Chondrocyte (in vitro differentiated cells): ENCODE data around the gene CBR1. TPM values are rescaled to one million over a fixed set of nuclear protein-coding genes. Genes with fewer than 3 reads are reported as not detected.

ENCODE experiments used
- DNase-seq: peaks from one replicate; pipeline ENCODE4 v3.0.0; 2021; ENCODE audit warnings: mixed read lengths, low spot score
- H3K27ac Mint-ChIP-seq: one replicate; pipeline ENCODE4 v1.8.0; 2021; ENCODE audit warnings: mild to moderate bottlenecking, moderate library complexity, mixed read lengths; ENCODE audit not compliant: unreplicated experiment
- H3K27me3 Mint-ChIP-seq: 2 replicates; pipeline ENCODE4 v1.8.0; 2021; ENCODE audit warnings: low read depth, mixed read lengths
- H3K36me3 Mint-ChIP-seq: 2 replicates; pipeline ENCODE4 v1.8.0; 2021; ENCODE audit warnings: low read depth, mixed read lengths
- H3K4me1 Mint-ChIP-seq: 2 replicates; pipeline ENCODE4 v1.8.0; 2021; ENCODE audit warnings: low read depth, mild to moderate bottlenecking, mixed read lengths
- H3K4me3 Mint-ChIP-seq: one replicate; pipeline ENCODE4 v1.8.0; 2021; ENCODE audit warnings: mild to moderate bottlenecking, moderate library complexity, mixed read lengths; ENCODE audit not compliant: unreplicated experiment
- H3K9me3 Mint-ChIP-seq: 2 replicates; pipeline ENCODE4 v1.8.0; 2021; ENCODE audit warnings: low read depth, mixed read lengths
- CTCF ChIP-seq: fragments of 200-600 bp; sonication (generic); IDR thresholded peaks from 2 replicates; pipeline ENCODE4 v1.5.0; 2021; ENCODE audit warnings: antibody characterized with exemption, mild to moderate bottlenecking, moderate library complexity
- total RNA-seq: library from RNA; stranded (reverse); gene quantifications from 3 replicates; pipeline ENCODE4 v1.2.1, GENCODE V29; 2021

Gene CBR1
- total RNA-seq, 1 donor from 2014 or later, result 17.6 TPM

GRCh38 chr21:36100971-36101641 lies 31.3 kb downstream of the CBR1 start:
- Mint-ChIP-seq H3K36me3 (no peaks in the 10 kb centered on the region), H3K27me3 (peaks cover 32% of the 10 kb centered on the region), H3K27ac (no peak overlapping the region), H3K9me3 (no peaks in the 10 kb centered on the region), H3K4me3 (no peak overlapping the region), H3K4me1 (peaks cover 27% of the 10 kb centered on the region)
- DNase-seq, result no peak
- TF ChIP-seq CTCF, result no peak

GRCh38 chr21:36103434-36103833 lies 33.6 kb downstream of the CBR1 start:
- DNase-seq, result no peak
- H3K27ac Mint-ChIP-seq, result no peak overlapping the region
- H3K4me1 Mint-ChIP-seq, result peaks cover 10% of the 10 kb centered on the region
- H3K36me3 Mint-ChIP-seq, result no peaks in the 10 kb centered on the region
- no peak overlapping the region for H3K4me3 Mint-ChIP-seq
- TF ChIP-seq CTCF, result no peak
- no peaks in the 10 kb centered on the region for H3K9me3 Mint-ChIP-seq
- peaks cover 48% of the 10 kb centered on the region for H3K27me3 Mint-ChIP-seq

GRCh38 chr21:36104317-36105300 lies 34.8 kb downstream of the CBR1 start:
- no peak for DNase-seq
- H3K4me1 Mint-ChIP-seq, result peaks cover 10% of the 10 kb centered on the region
- no peaks in the 10 kb centered on the region for H3K36me3 Mint-ChIP-seq
- H3K9me3 Mint-ChIP-seq, result no peaks in the 10 kb centered on the region
- peak overlapping the region; percentile 26 for H3K4me3 Mint-ChIP-seq
- H3K27ac Mint-ChIP-seq, result no peak overlapping the region
- H3K27me3 Mint-ChIP-seq, result peaks cover 48% of the 10 kb centered on the region
- TF ChIP-seq CTCF, result peak; percentile 67

- no peaks in the 10 kb centered on the region for H3K9me3 Mint-ChIP-seq
- peaks cover 45% of the 10 kb centered on the region for H3K27me3 Mint-ChIP-seq
- no peak overlapping the region for H3K4me3 Mint-ChIP-seq
- H3K36me3 Mint-ChIP-seq, result no peaks in the 10 kb centered on the region
- TF ChIP-seq CTCF, result no peak
- H3K4me1 Mint-ChIP-seq, result peaks cover 10% of the 10 kb centered on the region
- no peak overlapping the region for H3K27ac Mint-ChIP-seq
- DNase-seq, result no peak
These were observed 35.6 kb downstream of the CBR1 start for GRCh38 chr21:36105327-36105842.

GRCh38 chr21:36109868-36110267 lies 40.0 kb downstream of the CBR1 start:
- H3K36me3 Mint-ChIP-seq, result no peaks in the 10 kb centered on the region
- no peak for TF ChIP-seq CTCF
- peaks cover 11% of the 10 kb centered on the region for H3K4me1 Mint-ChIP-seq
- no peak overlapping the region for H3K4me3 Mint-ChIP-seq
- no peak for DNase-seq
- no peak overlapping the region for H3K27ac Mint-ChIP-seq
- H3K9me3 Mint-ChIP-seq, result no peaks in the 10 kb centered on the region
- peaks cover 28% of the 10 kb centered on the region for H3K27me3 Mint-ChIP-seq
